Inferior parietal cortex (tissue), 1 donor: Measurements from ENCODE around the gene ZHX3.

ENCODE experiments used
- DNase-seq: peaks from one replicate; pipeline ENCODE4 v3.0.0-alpha.2; 2016; ENCODE audit errors: extremely low spot score

ZHX3 gene

GRCh38 chr20:41353530-41353929 is 36.0 kb upstream of the ZHX3 start:
- DNase-seq, result no peak

DNA sequence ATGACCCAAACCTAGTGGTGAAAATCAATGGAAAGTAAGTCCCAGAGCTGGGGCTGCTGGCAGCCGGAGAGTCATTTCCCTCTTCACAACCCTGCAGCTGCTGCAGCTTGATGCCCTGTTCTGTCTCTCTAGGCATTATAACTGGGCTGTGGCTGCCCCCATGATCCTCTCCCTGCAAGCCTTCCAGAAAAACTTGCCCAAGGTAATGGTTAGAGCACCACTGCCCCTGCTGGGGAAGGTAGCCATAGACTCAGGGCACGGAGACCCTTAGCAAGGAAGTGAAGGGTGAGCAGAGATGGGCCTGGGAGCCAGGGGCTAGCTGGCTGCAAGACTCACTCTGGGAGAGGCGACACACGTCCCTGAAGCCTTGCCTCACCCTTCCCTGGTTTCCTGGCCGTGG is 35.1 kb upstream of the ZHX3 start:
- no peak for DNase-seq

GRCh38 chr20:41352106-41352505 is 34.6 kb upstream of the ZHX3 start:
- no peak for DNase-seq

DNA sequence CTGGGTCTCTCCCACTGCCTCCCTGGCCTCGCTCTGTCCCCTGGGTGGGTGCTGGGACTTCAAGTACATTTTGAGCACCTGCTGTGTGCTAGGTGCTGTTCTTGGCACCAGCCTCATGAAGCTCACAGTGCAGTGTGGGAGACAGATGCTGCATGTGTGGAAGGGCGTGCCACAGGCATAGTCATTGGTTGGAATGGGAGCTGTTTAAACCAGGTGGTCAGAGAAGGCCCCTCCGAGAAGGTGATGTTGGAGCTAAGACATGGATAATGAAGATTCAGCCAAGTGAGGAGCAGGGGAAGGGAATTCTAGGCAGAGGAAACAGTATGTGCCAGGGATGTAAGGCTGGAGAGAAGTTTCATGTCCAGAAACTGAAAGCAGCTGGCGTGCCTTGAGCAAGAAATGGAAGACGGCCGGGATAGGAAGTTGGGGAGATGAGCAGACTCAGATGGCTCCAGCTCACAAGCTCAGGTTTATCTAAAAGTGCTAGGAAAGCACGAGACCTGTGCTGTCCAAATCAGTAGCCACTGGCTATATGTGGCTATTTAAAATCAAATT is 33.0 kb upstream of the ZHX3 start:
- DNase-seq, result no peak

DNA sequence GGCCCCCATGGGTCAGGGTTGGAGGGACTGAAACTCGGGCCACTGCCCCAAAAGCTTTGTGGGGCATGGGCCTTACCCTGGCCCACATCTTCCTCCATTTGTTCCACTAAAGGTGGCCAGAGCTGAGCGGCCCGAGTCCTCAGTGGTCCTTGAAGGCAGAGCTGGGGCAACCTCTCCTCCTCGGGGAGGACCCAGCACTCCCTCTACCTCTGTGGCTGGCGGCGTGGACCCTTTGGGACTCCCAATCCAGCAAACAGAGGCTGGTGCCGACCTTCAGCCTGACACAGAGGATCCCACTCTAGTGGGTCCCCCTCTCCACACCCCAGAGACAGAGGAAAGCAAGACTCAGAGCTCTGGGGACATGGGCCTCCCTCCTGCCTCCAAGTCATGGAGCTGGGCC is 32.4 kb upstream of the ZHX3 start:
- DNase-seq, result no peak

- no peak for DNase-seq
Measured at GRCh38 chr20:41349266-41349665, 31.7 kb upstream of the ZHX3 start.

DNA sequence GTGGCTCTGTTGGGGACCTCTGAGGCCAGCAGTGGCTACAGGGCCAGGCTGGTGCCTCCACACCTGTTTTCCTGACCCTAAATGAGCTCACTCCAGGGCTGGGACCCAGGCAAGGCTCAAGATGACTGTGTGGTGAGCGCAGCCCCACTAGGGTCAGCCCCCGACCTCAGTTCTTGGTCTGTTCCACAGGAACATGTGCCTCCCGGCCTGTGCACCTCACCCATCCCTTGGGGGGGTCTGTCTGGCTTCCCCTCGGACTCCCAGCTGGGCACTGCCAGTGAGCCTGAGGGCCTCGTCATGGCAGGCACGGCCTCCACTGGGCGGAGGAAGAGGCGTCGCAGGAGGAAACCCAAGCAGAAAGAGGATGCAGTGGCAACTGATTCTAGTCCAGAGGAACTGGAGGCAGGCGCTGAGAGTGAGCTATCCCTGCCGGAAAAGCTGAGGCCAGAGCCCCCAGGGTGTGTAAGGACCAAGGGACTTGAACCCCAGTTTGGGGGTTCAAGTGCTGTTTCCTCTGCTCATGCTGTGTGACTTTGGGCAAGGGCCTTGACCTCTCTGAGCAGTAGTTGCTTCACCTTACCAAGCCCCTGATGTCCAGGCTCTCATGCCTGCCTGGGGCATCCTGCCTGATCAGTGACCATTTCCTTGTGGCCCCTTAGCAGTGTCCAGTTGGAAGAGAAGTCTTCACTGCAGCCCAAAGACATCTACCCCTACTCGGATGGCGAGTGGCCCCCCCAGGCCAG is 31.1 kb upstream of the ZHX3 start:
- DNase-seq, result no peak

- DNase-seq, result no peak
Measured at GRCh38 chr20:41347523-41348429, 30.2 kb upstream of the ZHX3 start.

DNA sequence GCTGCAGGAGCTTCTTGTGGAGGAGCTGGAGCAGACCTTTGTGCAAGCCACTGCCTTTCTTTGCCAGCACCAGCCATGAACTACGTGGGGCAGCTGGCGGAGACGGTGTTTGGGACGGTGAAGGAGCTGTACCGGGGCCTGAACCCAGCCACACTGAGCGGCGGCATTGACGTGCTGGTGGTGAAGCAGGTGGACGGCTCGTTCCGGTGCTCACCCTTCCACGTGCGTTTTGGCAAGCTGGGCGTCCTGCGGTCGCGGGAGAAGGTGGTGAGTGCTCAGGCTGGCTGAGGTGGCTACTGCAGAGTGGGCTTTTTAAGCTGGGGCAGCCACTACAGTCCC is 28.2 kb upstream of the ZHX3 start:
- no peak for DNase-seq

GRCh38 chr20:41344938-41345728 is 27.6 kb upstream of the ZHX3 start:
- no peak for DNase-seq

- no peak for DNase-seq
Measured at GRCh38 chr20:41344477-41344876, 26.9 kb upstream of the ZHX3 start.

- no peak for DNase-seq
Measured at GRCh38 chr20:41342474-41343464, 25.2 kb upstream of the ZHX3 start.

DNA sequence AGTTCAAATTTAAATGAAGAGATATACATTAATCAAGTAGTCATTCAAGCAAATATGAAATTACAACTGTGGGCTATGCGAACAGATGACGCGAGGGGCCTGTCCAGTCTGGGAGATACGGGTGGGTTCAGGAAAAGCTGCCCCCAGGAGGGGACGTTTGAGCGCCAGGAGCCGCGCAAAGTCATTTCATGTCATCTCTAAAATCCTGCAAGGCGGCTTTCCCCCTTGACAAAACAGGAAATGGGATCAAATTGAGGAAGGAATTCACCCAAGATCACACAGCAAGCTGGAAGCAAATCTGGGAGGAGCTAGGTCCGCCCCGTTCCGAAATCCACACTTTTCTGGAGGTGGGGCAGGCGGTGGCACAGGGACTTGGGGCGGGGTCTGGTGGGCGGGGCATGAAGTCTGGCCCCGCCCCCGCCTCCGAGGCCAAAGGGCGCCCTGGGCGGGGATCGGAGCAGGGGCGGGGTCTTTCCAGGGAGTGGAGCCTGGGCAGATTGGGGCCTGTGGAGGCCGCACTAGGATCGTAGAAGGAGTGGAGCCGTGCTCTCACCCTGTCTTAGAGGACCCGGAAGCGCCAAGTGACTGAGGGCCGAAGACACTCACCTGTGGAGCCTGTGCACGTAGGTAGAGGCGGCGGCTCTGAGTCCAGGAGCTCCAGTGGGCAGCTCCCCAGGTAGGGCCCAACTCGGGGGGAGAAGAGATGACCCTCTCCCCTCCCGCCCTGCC is 23.0 kb upstream of the ZHX3 start, which contains the start of gene LPIN3:
LPIN3 (plus strand) TSS at position 495 of the 729 bp plus-strand sequence. CDS start 4,983 bp downstream, outside the sequence.
- peak; percentile 32 for DNase-seq

GRCh38 chr20:41339957-41340326 is 22.4 kb upstream of the ZHX3 start:
- peak; percentile 79 for DNase-seq

DNA sequence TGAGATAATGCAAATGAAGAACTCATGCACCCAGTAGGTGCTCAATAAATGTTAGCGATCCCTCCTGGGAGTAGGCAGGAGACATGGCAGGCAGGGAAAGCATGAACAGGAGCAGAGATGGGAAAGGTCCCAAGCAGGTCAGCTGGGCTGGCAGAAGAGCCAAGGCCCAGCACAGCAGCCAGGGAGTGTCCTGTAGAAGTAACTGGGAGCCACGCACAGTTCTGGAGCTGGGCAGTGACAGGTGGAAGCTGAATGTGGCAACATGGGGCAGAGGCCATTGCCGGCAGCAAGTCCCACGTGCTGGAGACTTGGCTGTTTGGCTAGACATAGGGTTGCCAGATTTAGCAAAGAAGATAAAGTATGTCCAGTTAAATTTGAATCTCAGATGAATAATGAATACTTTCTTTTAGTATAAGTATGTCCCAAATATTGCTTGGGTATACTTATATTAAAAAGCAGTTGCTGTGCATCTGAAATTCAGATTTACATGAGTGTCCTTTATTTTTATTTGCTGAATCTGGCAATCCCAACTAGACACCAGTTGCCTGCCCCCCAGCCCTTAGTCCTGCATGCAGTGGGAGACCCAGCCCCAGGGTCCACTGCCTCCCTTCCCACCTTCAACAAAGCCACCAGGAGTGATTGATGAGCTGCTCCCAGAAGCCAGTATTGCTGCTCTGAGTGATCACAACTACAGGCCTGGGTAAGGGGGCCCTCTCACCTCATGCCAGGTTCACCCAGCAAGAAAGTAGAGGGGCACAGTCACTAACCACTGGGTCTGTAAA is 19.4 kb upstream of the ZHX3 start:
- DNase-seq, result no peak

DNA sequence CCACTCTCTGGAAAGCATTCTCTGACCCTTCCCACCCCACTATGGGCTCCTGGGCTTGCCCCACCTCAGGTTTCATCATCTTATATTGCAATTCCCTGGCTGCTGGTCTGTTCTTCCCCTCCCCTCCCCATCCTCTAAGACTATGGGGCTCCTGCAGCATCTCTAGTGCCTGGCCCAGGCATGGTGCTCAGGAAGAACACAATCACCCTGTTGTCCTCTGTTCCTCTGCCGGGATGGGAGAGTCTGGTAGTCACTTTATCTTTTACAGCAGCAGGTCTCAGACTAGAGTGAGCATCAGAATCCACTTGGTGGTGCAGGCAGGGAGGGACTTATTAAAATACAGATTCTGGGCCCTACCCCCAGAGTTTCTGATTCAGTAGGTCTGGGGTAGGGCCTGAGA is 18.1 kb upstream of the ZHX3 start:
- no peak for DNase-seq

GRCh38 chr20:41334443-41335421 is 17.2 kb upstream of the ZHX3 start:
- DNase-seq, result no peak

DNA sequence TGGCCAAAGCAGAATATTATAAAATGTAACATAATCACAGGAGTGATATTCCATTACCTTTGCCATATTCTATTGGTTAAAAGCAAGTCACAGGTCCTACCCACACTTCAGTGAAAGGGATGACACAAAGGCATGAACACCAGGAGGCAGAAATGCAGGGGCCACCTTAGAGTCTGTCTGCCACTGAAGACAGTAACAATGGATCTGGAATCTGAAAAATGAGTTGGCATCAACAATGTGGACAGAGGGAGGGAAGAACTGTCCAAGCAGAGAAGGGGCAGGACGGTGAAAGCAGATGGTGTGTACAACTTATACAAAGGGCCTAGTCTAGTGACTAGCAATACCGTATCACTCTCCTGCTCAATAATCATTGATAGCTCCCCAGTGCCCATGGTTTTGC is 16.5 kb upstream of the ZHX3 start:
- no peak for DNase-seq
